ENCODE results near the gene CFHR2.
A peak's percentile ranks its signal among the peaks of the same experiment; 100 is the strongest.
"Not testable (repeated sequence)": the region's sequence is repeated elsewhere in the genome, so short reads cannot be mapped to it uniquely, and the experiment has no call there.

CFHR2 gene

GRCh38 chr1:196943568-196943967 lies at the start of gene CFHR2:
CFHR2 (plus strand) TSS chr1:196943738; CDS start chr1:196943881, 143 bp downstream.
- not testable (repeated sequence) for DNase-seq

GRCh38 chr1:196896355-196896754 lies 47.2 kb upstream of the CFHR2 start:
- DNase-seq = no peak

DNA sequence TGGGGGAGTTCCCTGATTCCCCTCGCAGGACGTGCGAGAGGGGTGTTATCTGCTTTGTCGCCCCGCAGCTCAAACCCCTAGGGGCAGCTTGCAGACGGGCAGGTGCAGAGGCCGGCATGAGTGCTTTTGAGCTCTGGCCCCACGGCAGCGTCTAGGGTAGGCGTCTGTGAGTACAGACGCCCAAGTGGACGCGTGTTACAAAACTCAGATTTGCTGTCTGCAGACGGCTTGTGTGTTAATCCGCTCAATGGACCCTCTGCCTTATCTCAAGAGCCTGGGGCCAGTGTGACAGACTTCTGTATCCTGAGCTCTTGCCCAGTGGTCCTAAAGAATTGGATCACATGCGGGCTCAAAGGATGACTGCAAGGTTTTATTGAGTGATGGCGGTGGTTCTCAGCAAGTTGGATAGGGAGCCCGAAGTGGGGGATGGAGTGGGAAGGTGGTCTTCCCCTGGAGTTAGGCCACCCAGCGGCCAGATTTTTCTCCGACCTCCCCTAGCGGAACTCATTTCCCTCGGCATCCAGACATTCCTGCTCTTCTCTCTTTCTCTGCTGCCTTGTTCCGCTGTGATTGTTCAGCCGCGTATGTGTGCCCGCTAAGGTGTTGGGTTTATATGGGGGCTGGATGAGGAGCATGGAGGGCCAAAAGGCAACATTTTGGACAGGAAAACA lies 46.2 kb upstream of the CFHR2 start:
- no peak for DNase-seq

- DNase-seq = no peak
These were observed 41.2 kb upstream of the CFHR2 start for GRCh38 chr1:196902344-196902743.

GRCh38 chr1:196910215-196910614 lies 33.3 kb upstream of the CFHR2 start:
- no peak for DNase-seq

DNA sequence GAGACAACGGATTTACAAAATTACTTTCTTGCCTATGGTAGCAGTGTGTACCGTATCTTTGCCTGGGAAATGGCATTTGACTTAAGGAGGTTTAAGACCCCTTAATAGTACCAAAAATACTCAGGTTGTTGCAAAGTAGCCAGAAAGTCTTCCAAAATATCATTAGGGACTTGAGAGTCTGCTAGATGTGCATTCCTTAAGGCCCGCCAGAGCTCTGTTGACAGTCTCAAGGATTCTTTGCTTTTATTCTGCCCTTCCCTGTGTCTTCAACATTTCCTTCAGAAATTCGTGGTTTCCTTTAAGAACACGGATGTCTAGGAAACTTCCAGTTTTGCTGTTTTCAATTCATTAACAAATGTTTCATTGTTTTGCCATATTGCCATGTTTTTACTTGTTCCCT lies 31.3 kb upstream of the CFHR2 start:
- DNase-seq = not testable (repeated sequence)

GRCh38 chr1:196926839-196927238 lies 16.7 kb upstream of the CFHR2 start:
- DNase-seq = peak; percentile 1

GRCh38 chr1:196932853-196933252 lies 10.7 kb upstream of the CFHR2 start:
- not testable (repeated sequence) for DNase-seq

GRCh38 chr1:196933531-196934189 lies 9.9 kb upstream of the CFHR2 start:
- no peak for DNase-seq

GRCh38 chr1:196941474-196941873 lies 2.1 kb upstream of the CFHR2 start:
- not testable (repeated sequence) for DNase-seq

DNA sequence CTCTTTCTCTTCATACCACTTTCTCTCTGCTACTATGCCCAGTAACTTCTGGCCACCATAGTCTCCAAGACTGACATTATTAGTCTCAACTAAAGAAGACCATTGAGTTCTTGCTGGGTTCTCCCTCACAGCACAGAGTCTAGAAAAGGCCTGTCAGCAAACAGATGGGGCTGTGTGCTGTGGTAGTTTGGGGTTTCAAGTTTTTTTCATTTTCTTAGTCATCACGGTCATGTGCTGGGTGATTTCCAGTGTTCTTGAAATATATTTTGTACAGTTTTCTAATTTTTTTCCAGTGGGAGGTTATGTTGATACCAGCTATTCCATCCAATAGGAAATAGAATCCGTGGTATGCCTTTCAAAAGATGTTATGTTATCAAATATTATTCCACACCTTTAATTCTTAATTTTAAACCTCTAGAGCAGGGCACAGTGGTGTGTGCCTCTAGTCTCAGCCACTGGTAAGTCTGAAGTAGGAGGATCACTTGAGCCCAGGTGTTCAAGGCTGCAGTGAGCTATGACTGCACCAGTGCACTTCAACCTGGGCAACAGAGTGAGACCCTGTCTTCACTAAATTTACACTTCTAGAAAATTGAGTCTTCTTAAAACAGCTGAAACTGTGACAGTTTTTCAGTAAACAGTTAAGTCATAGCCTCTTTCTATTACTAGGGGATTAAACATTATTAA lies 8.3 kb downstream of the CFHR2 start:
- no peak for DNase-seq

GRCh38 chr1:196954778-196955177 lies 11.2 kb downstream of the CFHR2 start:
- DNase-seq = no peak

GRCh38 chr1:196955926-196956325 lies 12.4 kb downstream of the CFHR2 start:
- DNase-seq = no peak

- no peak for DNase-seq
These were observed 17.3 kb downstream of the CFHR2 start for GRCh38 chr1:196960854-196961253.

DNA sequence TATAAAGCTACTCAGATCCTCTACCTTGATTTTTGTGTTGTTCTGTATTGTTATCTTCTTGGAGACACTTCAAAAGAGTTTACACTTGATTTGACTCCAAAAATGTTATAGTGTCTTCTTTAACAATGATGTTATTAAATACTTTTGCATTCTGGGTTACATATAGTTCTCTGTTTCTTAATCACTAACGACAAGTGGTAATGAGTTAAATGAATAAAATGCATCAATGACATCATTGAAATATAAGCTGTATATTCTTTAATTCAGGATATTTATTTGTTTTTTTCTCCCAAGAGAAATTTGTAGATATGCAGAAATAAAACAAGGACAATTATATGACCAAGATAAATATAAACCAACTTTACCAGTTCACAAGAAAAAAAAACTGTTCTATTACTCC lies 26.6 kb downstream of the CFHR2 start:
- DNase-seq = no peak

DNA sequence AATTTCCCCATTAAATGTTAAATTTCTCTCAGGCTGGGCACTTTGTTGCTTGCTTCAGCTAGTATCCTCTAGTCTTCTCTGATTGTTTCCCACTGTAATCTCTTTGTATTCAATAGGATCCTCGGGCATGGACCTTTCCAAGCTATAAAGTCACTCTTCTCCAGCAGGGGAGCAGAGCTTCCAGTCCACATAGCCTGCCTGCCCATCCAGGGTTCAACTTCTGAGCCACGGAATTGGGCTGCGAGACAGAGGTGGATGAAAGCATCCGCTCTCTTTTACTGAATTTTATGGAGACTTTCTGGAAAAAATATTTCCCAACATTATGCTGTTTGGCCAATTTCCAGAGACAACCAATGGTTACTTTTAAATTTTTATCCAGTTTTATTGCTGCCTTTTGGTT lies 32.7 kb downstream of the CFHR2 start:
- DNase-seq = no peak

DNA sequence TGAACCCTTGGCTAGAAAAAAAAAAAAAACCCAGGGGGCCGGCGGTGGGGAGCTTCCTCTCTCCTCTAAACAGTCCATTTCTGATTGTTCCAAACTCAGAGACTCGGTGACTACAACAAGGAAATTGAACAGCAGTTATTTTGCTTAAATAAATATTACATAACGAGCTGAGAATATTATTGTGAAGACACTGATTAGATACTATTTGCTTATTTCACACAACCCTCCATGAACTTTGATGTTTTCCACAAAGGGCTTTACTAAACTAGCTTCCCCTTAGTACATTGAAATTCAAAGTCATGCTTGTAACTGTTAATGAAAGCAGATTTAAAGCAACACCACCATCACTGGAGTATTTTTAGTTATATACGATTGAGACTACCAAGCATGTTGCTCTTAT lies 33.7 kb downstream of the CFHR2 start, which contains the start of gene CFHR5:
Gene CFHR5 (plus strand): TSS at position 279 of the 400 bp plus-strand sequence. CDS start 109 bp downstream, at position 388.
- no peak for DNase-seq

DNA sequence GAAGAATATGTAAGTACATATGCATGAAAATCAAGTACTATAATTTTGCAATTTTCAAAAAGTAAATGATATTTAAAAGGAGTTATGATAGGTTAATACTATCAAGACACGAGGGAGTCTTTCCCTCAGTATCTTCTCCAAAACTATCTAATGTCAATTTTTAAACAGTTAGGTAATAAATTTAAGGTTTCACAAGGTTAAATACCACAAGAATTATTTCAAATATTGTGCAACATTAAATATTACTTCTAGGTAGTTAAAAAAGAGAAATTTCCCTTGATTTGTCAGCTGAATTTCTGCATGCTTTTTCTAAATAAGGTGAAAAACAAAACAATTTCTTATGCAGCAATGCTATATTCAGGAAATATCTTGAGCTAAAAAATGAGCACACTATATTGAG lies 37.3 kb downstream of the CFHR2 start:
- DNase-seq = no peak

DNA sequence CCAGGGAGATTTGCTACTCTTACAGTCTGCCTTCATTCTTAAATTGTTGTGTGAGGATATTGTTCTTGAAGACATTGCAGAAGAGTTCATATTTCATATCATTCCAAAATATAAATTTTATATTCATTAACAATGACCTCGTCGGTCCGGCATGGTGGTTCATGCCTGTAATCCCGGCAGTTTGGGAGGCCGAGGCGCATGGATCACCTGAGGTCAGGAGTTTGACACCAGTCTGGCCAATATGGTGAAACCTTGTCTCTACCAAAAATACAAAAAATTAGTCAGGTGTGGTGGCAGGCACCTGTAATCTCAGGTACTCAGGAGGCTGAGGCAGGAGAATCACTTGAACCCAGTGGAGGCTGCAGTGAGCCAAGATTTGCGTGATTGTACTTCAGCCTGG lies 38.7 kb downstream of the CFHR2 start:
- DNase-seq = not testable (repeated sequence)

DNA sequence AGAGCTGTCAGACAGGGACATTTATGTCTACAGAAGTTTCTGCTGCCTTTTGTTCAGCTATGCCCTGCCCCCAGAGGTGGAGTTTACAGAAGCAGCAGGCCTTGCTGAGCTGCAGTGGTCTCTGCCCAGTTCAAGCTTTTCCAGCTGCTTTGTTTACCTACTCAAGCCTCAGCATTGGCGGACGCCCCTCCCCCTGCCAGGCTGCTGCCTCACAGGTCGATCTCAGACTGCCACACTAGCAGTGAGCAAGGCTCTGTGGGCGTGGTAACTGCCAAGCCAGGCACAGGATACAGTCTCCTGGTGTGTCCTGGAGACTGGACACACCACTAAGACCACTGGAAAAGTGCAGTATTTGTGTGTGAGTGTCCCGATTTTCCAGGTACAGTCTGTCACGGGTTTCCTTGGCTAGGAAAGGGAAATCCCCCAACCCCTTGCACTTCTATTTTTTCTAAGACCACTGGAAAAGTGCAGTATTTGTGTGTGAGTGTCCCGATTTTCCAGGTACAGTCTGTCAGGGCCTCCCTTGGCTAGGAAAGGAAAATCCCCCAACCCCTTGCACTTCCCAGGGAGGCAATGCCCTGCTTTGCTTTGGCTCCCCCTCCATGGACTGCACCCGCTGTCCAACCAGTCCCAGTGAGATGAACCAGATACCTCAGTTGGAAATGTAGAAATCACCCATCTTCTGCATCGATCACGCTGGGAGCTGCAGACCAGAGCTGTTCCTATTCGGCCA lies 48.5 kb downstream of the CFHR2 start:
- not testable (repeated sequence) for DNase-seq

DNA sequence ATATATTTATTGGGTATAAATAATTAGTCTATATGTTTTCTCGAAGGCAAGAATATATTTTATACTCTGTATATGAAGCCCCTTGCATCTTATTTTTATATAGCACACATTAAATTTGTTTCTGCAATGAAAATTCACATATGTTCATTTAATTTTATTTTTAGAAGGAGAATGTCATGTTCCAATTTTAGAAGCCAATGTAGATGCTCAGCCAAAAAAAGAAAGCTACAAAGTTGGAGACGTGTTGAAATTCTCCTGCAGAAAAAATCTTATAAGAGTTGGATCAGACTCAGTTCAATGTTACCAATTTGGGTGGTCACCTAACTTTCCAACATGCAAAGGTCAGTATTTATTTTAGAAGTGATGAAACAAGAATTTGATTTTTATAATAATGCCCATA lies 50.4 kb downstream of the CFHR2 start:
- no peak for DNase-seq

DNA sequence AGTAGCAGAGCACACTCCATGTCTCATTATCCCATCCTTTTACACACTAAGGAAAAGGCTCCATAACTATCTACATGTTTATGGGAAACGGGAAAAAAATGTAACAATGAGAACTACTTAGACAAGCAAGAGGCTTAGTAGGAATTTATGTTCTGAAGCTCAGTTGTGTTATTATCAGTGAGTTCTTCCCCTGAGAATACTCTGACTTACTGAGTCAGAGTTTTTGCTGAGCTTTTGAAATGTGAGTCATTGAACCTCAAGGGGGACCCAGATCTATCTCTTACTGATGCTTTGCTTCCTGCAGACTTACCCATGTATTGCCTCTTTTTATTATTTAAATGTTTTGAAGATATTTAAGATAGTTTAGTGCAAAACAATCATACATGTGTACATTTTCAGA lies 53.9 kb downstream of the CFHR2 start:
- DNase-seq = peak; percentile 87

DNA sequence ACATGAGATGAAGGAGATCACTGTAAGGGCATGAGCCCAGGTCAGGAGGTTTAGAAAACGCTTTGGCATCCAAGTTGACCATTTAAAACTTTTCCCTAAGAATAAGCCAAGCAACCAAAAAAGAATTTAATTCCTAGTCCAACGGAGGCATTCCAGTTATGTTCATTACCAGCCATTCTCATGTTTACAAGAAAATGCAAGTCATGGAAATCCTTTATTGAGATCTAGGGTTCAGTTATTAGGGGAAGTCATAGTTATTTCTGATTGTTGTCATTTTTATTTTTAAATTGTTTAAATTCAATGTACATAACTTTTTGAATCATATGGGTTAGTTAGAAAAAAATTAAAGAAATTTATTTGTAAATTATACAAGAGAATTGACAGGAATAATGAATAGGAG lies 58.3 kb downstream of the CFHR2 start:
- DNase-seq = no peak
